AG04449 (cell line): Measurements from ENCODE around the gene ATG16L2.
"Not testable (repeated sequence)": the region's sequence is repeated elsewhere in the genome, so short reads cannot be mapped to it uniquely, and the experiment has no call there.

Experiments
- CTCF ChIA-PET: fragments of 350-600 bp; formaldehyde crosslinking; extraction: SDS; loops from one replicate; lab custom pipeline; 2021; ENCODE audit warnings: antibody characterized with exemption; lab: Yijun Ruan, JAX
- POLR2A ChIA-PET: fragments of 400-600, 350-600 bp; formaldehyde crosslinking; extraction: SDS; loops from one replicate; lab custom pipeline; 2020; ENCODE audit warnings: antibody characterized with exemption, inconsistent platforms; lab: Yijun Ruan, JAX
- DNase-seq: peaks from one replicate; pipeline ENCODE4 v3.0.0-alpha.2; 2010; ENCODE audit warnings: low read depth, low spot score
- H3K4me3 ChIP-seq: 2 replicates; pipeline ENCODE4 v1.5.1; 2011; ENCODE audit warnings: low read depth, mild to moderate bottlenecking, control low read depth, low read length
- TF ChIP-seq, protein P1 (sequence below): IDR thresholded peaks from one replicate; pipeline ENCODE4 v1.5.1; 2011; ENCODE audit warnings: mild to moderate bottlenecking, moderate library complexity, low read length, control low read depth, inconsistent platforms; ENCODE audit not compliant: insufficient read depth; ENCODE audit errors: missing control alignments

The ATG16L2 gene

DNA sequence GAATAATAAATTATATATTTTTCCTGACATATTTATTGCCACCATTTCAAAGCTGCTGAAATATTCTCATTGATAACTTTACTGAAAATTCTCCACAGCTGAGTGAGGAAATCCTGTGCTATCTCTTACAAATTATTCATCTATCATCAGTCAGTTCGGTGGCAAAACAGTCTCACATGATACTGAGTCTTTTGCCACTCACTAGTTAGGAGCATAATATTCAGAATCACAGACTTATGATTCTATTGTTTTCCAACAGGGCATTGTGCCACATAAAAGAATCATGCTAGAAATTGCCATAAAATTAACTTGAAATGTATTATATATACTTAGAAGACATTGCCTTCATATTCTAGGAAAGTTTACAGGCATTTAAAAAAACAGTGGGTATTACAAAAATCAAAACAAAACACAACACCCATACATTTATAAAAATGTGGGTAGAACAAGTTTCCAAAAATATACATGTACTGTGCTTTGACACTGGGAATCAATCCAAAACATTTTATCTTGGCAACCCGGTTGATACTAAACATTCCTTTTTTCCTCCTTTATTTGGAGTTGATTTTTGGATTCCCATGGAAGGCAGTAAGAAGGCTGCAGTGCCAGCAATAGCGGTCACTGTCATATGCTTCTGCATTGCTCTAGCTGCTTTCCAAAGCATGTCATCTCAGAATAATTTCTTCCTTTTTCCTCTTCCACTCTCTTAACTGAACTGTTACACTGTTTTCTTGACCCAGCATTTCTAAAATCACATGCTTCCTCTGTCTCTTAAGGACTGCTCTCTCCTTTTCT, 42.5 kb downstream of the ATG16L2 start:
- no peak overlapping the region for H3K4me3 ChIP-seq
- no peak for DNase-seq
- ChIA-PET POLR2A (no interaction called here), CTCF (interaction anchor here (1.2 to 1.3 kb wide), 2 partner anchors 25 to 324 kb away, joined by 3 read pairs; no protein-coding TSS in a partner anchor)
- TF ChIP-seq, protein P1, sequence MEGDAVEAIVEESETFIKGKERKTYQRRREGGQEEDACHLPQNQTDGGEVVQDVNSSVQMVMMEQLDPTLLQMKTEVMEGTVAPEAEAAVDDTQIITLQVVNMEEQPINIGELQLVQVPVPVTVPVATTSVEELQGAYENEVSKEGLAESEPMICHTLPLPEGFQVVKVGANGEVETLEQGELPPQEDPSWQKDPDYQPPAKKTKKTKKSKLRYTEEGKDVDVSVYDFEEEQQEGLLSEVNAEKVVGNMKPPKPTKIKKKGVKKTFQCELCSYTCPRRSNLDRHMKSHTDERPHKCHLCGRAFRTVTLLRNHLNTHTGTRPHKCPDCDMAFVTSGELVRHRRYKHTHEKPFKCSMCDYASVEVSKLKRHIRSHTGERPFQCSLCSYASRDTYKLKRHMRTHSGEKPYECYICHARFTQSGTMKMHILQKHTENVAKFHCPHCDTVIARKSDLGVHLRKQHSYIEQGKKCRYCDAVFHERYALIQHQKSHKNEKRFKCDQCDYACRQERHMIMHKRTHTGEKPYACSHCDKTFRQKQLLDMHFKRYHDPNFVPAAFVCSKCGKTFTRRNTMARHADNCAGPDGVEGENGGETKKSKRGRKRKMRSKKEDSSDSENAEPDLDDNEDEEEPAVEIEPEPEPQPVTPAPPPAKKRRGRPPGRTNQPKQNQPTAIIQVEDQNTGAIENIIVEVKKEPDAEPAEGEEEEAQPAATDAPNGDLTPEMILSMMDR, result peak; percentile 13

- DNase-seq, POLR2A ChIA-PET, H3K4me3 ChIP-seq: not testable (repeated sequence)
- CTCF ChIA-PET, result interaction anchor here (0.9 to 1.7 kb wide), 4 partner anchors 9 to 320 kb away, joined by 3 to 5 read pairs (median 4); no protein-coding TSS in a partner anchor
Observed at GRCh38 chr11:72858267-72858666, 44.1 kb downstream of the ATG16L2 start.

DNA sequence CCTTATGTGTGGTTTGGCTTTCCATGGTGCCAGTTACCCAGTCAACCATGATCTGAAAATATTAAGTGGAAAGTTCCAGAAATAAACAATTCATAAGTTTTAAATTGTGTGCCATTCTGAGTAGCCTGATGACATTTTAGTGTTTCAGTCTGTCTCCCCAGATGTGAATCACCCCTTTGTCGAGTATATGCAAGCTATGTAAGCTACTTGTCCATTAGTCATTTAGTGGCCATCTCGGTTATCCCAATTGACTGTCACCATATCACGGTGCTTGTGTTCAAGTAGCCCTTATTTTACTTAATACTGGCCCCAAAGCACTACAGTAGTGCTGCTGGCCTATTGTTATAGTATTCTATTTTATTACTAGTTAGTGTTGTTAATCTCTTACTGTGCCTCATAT, 44.9 kb downstream of the ATG16L2 start:
- POLR2A ChIA-PET, result no interaction called here
- CTCF ChIA-PET, result interaction anchor here (0.9 to 1.7 kb wide), 3 partner anchors 15 to 319 kb away, joined by 3 to 5 read pairs (median 4); no protein-coding TSS in a partner anchor
- no peak for DNase-seq
- TF ChIP-seq, protein P1, result no peak
- H3K4me3 ChIP-seq, result no peak overlapping the region

DNA sequence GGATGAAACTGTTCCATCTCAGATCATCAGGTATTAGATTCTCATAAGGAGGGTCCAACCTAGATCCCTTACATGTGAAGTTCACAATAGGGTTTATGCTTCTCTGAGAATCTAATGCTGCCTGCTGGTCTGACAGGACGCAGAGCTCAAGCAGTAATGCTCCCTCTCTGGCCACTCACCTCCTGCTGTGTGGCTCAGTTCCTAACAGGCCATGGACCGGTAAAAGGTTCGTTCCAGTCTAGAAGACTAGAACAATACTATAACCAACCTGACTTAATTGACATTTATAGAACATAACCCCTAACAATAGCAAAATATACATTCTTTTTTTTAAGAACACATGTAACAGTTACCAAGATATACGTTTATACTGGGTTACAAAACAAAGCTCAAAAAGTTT, 45.8 kb downstream of the ATG16L2 start:
- no peak overlapping the region for H3K4me3 ChIP-seq
- TF ChIP-seq, protein P1, result no peak
- no peak for DNase-seq
- CTCF ChIA-PET, result interaction anchor here (0.7 to 1.7 kb wide), 8 partner anchors 15 to 299 kb away, joined by 3 to 6 read pairs (median 3); no protein-coding TSS in a partner anchor
- POLR2A ChIA-PET, result no interaction called here

DNA sequence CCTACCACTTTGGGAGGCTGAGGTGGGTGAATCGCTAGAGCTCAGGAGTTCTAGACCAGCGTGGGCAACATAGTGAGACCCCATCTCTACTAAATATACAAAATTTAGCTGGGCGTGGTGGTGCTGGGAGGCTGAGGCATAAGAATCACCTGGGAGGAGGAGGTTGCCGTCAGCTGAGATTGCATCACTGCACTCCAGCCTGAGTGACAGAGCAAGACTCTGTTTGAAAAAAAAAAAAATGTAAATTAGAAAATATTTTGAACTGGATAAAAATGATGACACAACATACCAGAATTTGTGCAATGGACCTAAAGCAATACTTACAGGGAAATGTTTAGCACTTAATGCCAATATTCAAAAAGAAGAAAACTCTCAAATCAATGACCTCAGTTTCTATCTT, 46.4 kb downstream of the ATG16L2 start:
- TF ChIP-seq, protein P1, result no peak

DNA sequence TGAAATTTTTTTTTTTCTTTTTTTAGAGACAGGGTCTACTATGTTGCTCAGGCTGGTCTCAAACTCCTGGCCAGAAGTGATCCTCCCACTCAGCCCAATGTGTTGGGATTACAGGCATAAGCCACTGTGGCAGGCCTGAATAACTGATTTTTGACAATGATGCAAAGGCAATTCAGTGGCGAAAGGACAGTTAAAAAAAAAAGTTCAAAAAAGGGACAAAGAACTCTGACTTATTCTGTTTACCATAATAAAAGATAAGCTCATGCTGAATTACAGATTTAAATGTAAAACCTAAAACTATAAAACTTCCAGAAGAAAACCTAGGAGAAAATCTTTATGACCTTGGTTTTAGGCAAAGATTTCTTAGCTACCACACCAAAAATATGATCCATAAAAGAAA, 48.9 kb downstream of the ATG16L2 start:
- no peak overlapping the region for H3K4me3 ChIP-seq
- ChIA-PET CTCF (interaction anchor here (0.6 to 0.7 kb wide), 3 partner anchors 315 to 458 kb away, joined by 3 read pairs; no protein-coding TSS in a partner anchor), POLR2A (interaction anchor here (0.6 kb wide), 1 partner anchor 308 kb away, joined by 4 read pairs; no protein-coding TSS in a partner anchor)
- no peak for DNase-seq
- TF ChIP-seq, protein P1, result no peak

More for the DNA sequence above, 46.4 kb downstream of the ATG16L2 start:
- POLR2A ChIA-PET, result no interaction called here
- H3K4me3 ChIP-seq, result no peak overlapping the region
- CTCF ChIA-PET, result interaction anchor here (0.7 to 1.7 kb wide), 7 partner anchors 14 to 299 kb away, joined by 3 to 6 read pairs (median 3); no protein-coding TSS in a partner anchor
- DNase-seq, result no peak
